Measurements from ENCODE around the gene CACNG6. TPM values are rescaled to one million over a fixed set of nuclear protein-coding genes. Genes with fewer than 3 reads are reported as not detected.
A peak's percentile ranks its signal among the peaks of the same experiment; 100 is the strongest.

CACNG6 gene
- total RNA-seq, 1 experiment from 2014 or later = not detected

- no peak for DNase-seq (ENCODE audit: low read depth)
Observed at GRCh38 chr19:53969366-53969765, 22.1 kb upstream of the CACNG6 start.

GRCh38 chr19:53971673-53972072, 19.8 kb upstream of the CACNG6 start:
- DNase-seq (ENCODE audit: low read depth) = no peak

GRCh38 chr19:53977429-53977990, 13.9 kb upstream of the CACNG6 start:
- DNase-seq (ENCODE audit: low read depth) = peak; percentile 90

GRCh38 chr19:53977991-53978731, 13.3 kb upstream of the CACNG6 start:
- DNase-seq (ENCODE audit: low read depth) = peak; percentile 95

GRCh38 chr19:53978975-53979801, 12.2 kb upstream of the CACNG6 start:
- DNase-seq (ENCODE audit: low read depth) = no peak

- peak; percentile 34 for DNase-seq (ENCODE audit: low read depth)
Observed at GRCh38 chr19:53980539-53981375, 10.7 kb upstream of the CACNG6 start.

GRCh38 chr19:53981376-53981951, 10.0 kb upstream of the CACNG6 start:
- DNase-seq (ENCODE audit: low read depth) = no peak

- DNase-seq (ENCODE audit: low read depth) = no peak
Observed at GRCh38 chr19:53982001-53982451, 9.4 kb upstream of the CACNG6 start.

GRCh38 chr19:53982611-53983010, 8.8 kb upstream of the CACNG6 start:
- DNase-seq (ENCODE audit: low read depth) = peak; percentile 41

- no peak for DNase-seq (ENCODE audit: low read depth)
Observed at GRCh38 chr19:53983457-53984289, 7.8 kb upstream of the CACNG6 start.

- no peak for DNase-seq (ENCODE audit: low read depth)
Observed at GRCh38 chr19:53985863-53986262, 5.6 kb upstream of the CACNG6 start.

- no peak for DNase-seq (ENCODE audit: low read depth)
Observed at GRCh38 chr19:53988981-53989380, 2.5 kb upstream of the CACNG6 start.

- DNase-seq (ENCODE audit: low read depth) = peak; percentile 33
Observed at GRCh38 chr19:53989600-53990533, 1.6 kb upstream of the CACNG6 start.

- DNase-seq (ENCODE audit: low read depth) = no peak
Observed at GRCh38 chr19:53992211-53992610, 774 bp downstream of the CACNG6 start.

- no peak for DNase-seq (ENCODE audit: low read depth)
Observed at GRCh38 chr19:53992815-53993214, 1.4 kb downstream of the CACNG6 start.

GRCh38 chr19:53993448-53993847, 2.0 kb downstream of the CACNG6 start:
- DNase-seq (ENCODE audit: low read depth) = no peak

GRCh38 chr19:53994811-53995210, 3.4 kb downstream of the CACNG6 start:
- DNase-seq (ENCODE audit: low read depth) = no peak

- DNase-seq (ENCODE audit: low read depth) = no peak
Observed at GRCh38 chr19:53998223-53998622, 6.8 kb downstream of the CACNG6 start.

- DNase-seq (ENCODE audit: low read depth) = no peak
Observed at GRCh38 chr19:53999694-54000093, 8.3 kb downstream of the CACNG6 start.
